WTC11 (cell line): ENCODE results near the gene COL11A1. TPM values are rescaled to one million over a fixed set of nuclear protein-coding genes. Genes with fewer than 3 reads are reported as not detected.

Source experiments
- ATAC-seq: fragments of 200-7000 bp; cut with Tn5 transposase; 2 replicates; pipeline ENCODE4 v1.10.0; 2021; ENCODE audit warnings: mild to moderate bottlenecking, moderate library complexity
- CTCF ChIA-PET: fragments of 300-600 bp; sonication (Branson Sonifier 250); formaldehyde crosslinking; loops from one replicate; lab custom pipeline; 2021; ENCODE audit warnings: antibody characterized with exemption; lab: Charles Lee
- POLR2A ChIA-PET: fragments of 350-600 bp; sonication (Branson Sonifier 250); formaldehyde crosslinking; loops from one replicate; lab custom pipeline; 2021; ENCODE audit warnings: antibody characterized with exemption; lab: Charles Lee
- DNase-seq: peaks from one replicate; pipeline ENCODE4 v3.0.0; 2021; ENCODE audit warnings: low spot score
- H3K27ac Mint-ChIP-seq: 2 replicates; pipeline ENCODE4 v1.8.0; 2021; ENCODE audit warnings: mixed read lengths
- H3K27me3 Mint-ChIP-seq: 2 replicates; pipeline ENCODE4 v1.8.0; 2021; ENCODE audit warnings: low read depth, mild to moderate bottlenecking, moderate library complexity, mixed read lengths
- H3K36me3 Mint-ChIP-seq: 2 replicates; pipeline ENCODE4 v1.8.0; 2021; ENCODE audit warnings: mixed read lengths
- H3K4me1 Mint-ChIP-seq: 2 replicates; pipeline ENCODE4 v1.8.0; 2022; ENCODE audit warnings: mixed read lengths
- H3K4me3 Mint-ChIP-seq: 2 replicates; pipeline ENCODE4 v1.8.0; 2021; ENCODE audit warnings: mild to moderate bottlenecking, moderate library complexity, mixed read lengths
- H3K9me3 Mint-ChIP-seq: 2 replicates; pipeline ENCODE4 v1.8.0; 2021; ENCODE audit warnings: mixed read lengths
- CBFB ChIP-seq: sonication (generic); formaldehyde crosslinking; IDR thresholded peaks from 2 replicates; pipeline ENCODE4 v1.8.1; 2022; ENCODE audit warnings: mild to moderate bottlenecking, low read depth, missing genetic modification reagents
- GRHL2 ChIP-seq: fragments of 250-450 bp; sonication (Bioruptor Pico); IDR thresholded peaks from 2 replicates; pipeline ENCODE4 v1.8.0; 2022; ENCODE audit warnings: mild to moderate bottlenecking, moderate library complexity; ENCODE audit not compliant: insufficient replicate concordance, severe bottlenecking
- JAZF1 ChIP-seq: fragments of 250-450 bp; sonication (Bioruptor Pico); IDR thresholded peaks from 2 replicates; pipeline ENCODE4 v1.9.0; 2021; ENCODE audit warnings: moderate library complexity, mild to moderate bottlenecking, inconsistent platforms
- JUN ChIP-seq: sonication (generic); formaldehyde crosslinking; IDR thresholded peaks from 2 replicates; pipeline ENCODE4 v1.8.0; 2023; ENCODE audit warnings: mild to moderate bottlenecking, missing genetic modification reagents
- NFE2L1 ChIP-seq: sonication (generic); formaldehyde crosslinking; IDR thresholded peaks from 2 replicates; pipeline ENCODE4 v1.8.1; 2023; ENCODE audit warnings: missing genetic modification reagents
- RELA ChIP-seq: sonication (generic); formaldehyde crosslinking; IDR thresholded peaks from 2 replicates; pipeline ENCODE4 v1.8.1; 2022; ENCODE audit warnings: missing genetic modification reagents, mild to moderate bottlenecking, borderline replicate concordance
- ZBTB21 ChIP-seq: sonication (generic); formaldehyde crosslinking; IDR thresholded peaks from 2 replicates; pipeline ENCODE4 v1.8.1; 2023; ENCODE audit warnings: mild to moderate bottlenecking, missing genetic modification reagents, borderline replicate concordance
- ZNF219 ChIP-seq: sonication (generic); formaldehyde crosslinking; IDR thresholded peaks from 2 replicates; pipeline ENCODE4 v1.8.0; 2023; ENCODE audit warnings: missing genetic modification reagents, mild to moderate bottlenecking, borderline replicate concordance
- ZNF317 ChIP-seq: sonication (generic); formaldehyde crosslinking; IDR thresholded peaks from 2 replicates; pipeline ENCODE4 v1.8.1; 2023; ENCODE audit warnings: low read depth, mild to moderate bottlenecking, moderate library complexity, missing genetic modification reagents, borderline replicate concordance
- total RNA-seq: library from RNA; stranded (reverse); gene quantifications from 3 replicates; pipeline ENCODE4 v1.2.3, GENCODE V29; 2021
- TF ChIP-seq, protein P1 (sequence below): sonication (generic); formaldehyde crosslinking; IDR thresholded peaks from 2 replicates; pipeline ENCODE4 v1.8.0; 2022; ENCODE audit warnings: mild to moderate bottlenecking, missing genetic modification reagents
- TF ChIP-seq, protein P2 (sequence below): sonication (generic); formaldehyde crosslinking; IDR thresholded peaks from 2 replicates; pipeline ENCODE4 v1.8.1; 2022; ENCODE audit warnings: mild to moderate bottlenecking, moderate library complexity, missing genetic modification reagents
- TF ChIP-seq, protein P3 (sequence below): fragments of 250-450 bp; sonication (Bioruptor Pico); IDR thresholded peaks from 2 replicates; pipeline ENCODE4 v1.9.0; 2021; ENCODE audit warnings: mild to moderate bottlenecking
- TF ChIP-seq, protein P4 (sequence below): sonication (generic); formaldehyde crosslinking; IDR thresholded peaks from 2 replicates; pipeline ENCODE4 v1.8.0; 2023; ENCODE audit warnings: mild to moderate bottlenecking, missing genetic modification reagents
- TF ChIP-seq, protein P5 (sequence below): sonication (generic); formaldehyde crosslinking; IDR thresholded peaks from 2 replicates; pipeline ENCODE4 v1.8.0; 2023; ENCODE audit warnings: missing genetic modification reagents, mild to moderate bottlenecking, borderline replicate concordance

COL11A1 gene
- total RNA-seq, 1 experiment from 2014 or later, result 13.1 TPM

DNA sequence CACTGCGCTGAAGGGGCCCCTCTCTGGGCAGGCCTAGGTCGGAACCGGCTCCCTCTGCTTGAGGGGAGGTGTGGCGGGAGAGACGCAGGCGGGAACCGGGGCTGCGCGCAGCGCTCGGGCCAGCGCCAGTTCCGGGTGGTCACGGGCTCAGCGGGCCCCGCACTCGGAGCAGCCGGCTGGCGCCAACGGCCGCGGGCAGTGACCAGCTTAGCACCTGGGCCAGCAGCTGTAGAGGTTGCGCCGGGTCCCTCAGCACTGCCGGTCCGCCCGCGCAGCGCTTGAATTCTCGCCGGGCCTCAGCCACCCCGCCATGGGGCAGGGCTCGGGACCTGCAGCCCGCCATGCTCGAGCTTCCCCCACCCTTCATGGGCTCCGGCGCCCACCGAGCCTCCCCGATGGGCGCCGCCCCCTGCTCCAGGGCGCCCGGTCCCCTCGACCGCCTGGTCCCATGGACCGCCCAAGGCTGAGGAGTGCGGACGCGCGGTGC lies 254.6 kb downstream of the COL11A1 start:
- no peak overlapping the region for H3K27ac Mint-ChIP-seq
- peaks cover 37% of the 10 kb centered on the region for H3K9me3 Mint-ChIP-seq
- H3K4me1 Mint-ChIP-seq, result 0 out of 2 replicates have a peak, but pooled peaks cover 5% of the 10 kb centered on the region
- H3K4me3 Mint-ChIP-seq, result no peak overlapping the region
- TF ChIP-seq, protein P1, sequence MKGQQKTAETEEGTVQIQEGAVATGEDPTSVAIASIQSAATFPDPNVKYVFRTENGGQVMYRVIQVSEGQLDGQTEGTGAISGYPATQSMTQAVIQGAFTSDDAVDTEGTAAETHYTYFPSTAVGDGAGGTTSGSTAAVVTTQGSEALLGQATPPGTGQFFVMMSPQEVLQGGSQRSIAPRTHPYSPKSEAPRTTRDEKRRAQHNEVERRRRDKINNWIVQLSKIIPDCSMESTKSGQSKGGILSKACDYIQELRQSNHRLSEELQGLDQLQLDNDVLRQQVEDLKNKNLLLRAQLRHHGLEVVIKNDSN (CRISPR knock-in tag), result no peak
- TF ChIP-seq ZBTB21 (CRISPR knock-in tag), result no peak
- TF ChIP-seq RELA (CRISPR knock-in tag), result no peak
- TF ChIP-seq, protein P2, sequence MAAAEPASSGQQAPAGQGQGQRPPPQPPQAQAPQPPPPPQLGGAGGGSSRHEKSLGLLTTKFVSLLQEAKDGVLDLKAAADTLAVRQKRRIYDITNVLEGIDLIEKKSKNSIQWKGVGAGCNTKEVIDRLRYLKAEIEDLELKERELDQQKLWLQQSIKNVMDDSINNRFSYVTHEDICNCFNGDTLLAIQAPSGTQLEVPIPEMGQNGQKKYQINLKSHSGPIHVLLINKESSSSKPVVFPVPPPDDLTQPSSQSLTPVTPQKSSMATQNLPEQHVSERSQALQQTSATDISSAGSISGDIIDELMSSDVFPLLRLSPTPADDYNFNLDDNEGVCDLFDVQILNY (CRISPR knock-in tag), result no peak
- TF ChIP-seq NFE2L1, result no peak
- TF ChIP-seq, protein P3, sequence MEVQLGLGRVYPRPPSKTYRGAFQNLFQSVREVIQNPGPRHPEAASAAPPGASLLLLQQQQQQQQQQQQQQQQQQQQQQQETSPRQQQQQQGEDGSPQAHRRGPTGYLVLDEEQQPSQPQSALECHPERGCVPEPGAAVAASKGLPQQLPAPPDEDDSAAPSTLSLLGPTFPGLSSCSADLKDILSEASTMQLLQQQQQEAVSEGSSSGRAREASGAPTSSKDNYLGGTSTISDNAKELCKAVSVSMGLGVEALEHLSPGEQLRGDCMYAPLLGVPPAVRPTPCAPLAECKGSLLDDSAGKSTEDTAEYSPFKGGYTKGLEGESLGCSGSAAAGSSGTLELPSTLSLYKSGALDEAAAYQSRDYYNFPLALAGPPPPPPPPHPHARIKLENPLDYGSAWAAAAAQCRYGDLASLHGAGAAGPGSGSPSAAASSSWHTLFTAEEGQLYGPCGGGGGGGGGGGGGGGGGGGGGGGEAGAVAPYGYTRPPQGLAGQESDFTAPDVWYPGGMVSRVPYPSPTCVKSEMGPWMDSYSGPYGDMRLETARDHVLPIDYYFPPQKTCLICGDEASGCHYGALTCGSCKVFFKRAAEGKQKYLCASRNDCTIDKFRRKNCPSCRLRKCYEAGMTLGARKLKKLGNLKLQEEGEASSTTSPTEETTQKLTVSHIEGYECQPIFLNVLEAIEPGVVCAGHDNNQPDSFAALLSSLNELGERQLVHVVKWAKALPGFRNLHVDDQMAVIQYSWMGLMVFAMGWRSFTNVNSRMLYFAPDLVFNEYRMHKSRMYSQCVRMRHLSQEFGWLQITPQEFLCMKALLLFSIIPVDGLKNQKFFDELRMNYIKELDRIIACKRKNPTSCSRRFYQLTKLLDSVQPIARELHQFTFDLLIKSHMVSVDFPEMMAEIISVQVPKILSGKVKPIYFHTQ (CRISPR knock-in tag), result no peak
- TF ChIP-seq, protein P4, sequence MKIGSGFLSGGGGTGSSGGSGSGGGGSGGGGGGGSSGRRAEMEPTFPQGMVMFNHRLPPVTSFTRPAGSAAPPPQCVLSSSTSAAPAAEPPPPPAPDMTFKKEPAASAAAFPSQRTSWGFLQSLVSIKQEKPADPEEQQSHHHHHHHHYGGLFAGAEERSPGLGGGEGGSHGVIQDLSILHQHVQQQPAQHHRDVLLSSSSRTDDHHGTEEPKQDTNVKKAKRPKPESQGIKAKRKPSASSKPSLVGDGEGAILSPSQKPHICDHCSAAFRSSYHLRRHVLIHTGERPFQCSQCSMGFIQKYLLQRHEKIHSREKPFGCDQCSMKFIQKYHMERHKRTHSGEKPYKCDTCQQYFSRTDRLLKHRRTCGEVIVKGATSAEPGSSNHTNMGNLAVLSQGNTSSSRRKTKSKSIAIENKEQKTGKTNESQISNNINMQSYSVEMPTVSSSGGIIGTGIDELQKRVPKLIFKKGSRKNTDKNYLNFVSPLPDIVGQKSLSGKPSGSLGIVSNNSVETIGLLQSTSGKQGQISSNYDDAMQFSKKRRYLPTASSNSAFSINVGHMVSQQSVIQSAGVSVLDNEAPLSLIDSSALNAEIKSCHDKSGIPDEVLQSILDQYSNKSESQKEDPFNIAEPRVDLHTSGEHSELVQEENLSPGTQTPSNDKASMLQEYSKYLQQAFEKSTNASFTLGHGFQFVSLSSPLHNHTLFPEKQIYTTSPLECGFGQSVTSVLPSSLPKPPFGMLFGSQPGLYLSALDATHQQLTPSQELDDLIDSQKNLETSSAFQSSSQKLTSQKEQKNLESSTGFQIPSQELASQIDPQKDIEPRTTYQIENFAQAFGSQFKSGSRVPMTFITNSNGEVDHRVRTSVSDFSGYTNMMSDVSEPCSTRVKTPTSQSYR (CRISPR knock-in tag), result no peak
- no peak for TF ChIP-seq ZNF219 (CRISPR knock-in tag)
- no peak for TF ChIP-seq ZNF317 (CRISPR knock-in tag)
- TF ChIP-seq JAZF1, result no peak
- no peak for TF ChIP-seq JUN (CRISPR knock-in tag)
- TF ChIP-seq GRHL2, result no peak
- TF ChIP-seq CBFB (CRISPR knock-in tag), result no peak
- TF ChIP-seq, protein P5, sequence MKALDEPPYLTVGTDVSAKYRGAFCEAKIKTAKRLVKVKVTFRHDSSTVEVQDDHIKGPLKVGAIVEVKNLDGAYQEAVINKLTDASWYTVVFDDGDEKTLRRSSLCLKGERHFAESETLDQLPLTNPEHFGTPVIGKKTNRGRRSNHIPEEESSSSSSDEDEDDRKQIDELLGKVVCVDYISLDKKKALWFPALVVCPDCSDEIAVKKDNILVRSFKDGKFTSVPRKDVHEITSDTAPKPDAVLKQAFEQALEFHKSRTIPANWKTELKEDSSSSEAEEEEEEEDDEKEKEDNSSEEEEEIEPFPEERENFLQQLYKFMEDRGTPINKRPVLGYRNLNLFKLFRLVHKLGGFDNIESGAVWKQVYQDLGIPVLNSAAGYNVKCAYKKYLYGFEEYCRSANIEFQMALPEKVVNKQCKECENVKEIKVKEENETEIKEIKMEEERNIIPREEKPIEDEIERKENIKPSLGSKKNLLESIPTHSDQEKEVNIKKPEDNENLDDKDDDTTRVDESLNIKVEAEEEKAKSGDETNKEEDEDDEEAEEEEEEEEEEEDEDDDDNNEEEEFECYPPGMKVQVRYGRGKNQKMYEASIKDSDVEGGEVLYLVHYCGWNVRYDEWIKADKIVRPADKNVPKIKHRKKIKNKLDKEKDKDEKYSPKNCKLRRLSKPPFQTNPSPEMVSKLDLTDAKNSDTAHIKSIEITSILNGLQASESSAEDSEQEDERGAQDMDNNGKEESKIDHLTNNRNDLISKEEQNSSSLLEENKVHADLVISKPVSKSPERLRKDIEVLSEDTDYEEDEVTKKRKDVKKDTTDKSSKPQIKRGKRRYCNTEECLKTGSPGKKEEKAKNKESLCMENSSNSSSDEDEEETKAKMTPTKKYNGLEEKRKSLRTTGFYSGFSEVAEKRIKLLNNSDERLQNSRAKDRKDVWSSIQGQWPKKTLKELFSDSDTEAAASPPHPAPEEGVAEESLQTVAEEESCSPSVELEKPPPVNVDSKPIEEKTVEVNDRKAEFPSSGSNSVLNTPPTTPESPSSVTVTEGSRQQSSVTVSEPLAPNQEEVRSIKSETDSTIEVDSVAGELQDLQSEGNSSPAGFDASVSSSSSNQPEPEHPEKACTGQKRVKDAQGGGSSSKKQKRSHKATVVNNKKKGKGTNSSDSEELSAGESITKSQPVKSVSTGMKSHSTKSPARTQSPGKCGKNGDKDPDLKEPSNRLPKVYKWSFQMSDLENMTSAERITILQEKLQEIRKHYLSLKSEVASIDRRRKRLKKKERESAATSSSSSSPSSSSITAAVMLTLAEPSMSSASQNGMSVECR (CRISPR knock-in tag), result no peak
- ATAC-seq (peak; percentile 38; the same call in 1 of the 2 replicates), DNase-seq (no peak)
- CTCF ChIA-PET, result interaction anchor here (1.0 to 1.6 kb wide), 2 partner anchors 12 to 31 kb away, joined by 3 to 4 read pairs; no protein-coding TSS in a partner anchor
- POLR2A ChIA-PET, result no interaction called here
- H3K27me3 Mint-ChIP-seq, result no peaks in the 10 kb centered on the region
- H3K36me3 Mint-ChIP-seq, result peaks cover 31% of the 10 kb centered on the region
